G401 (cell line): ENCODE results near the gene HYCC2. TPM values are rescaled to one million over a fixed set of nuclear protein-coding genes. Genes with fewer than 3 reads are reported as not detected.
"Not testable (repeated sequence)": the region's sequence is repeated elsewhere in the genome, so short reads cannot be mapped to it uniquely, and the experiment has no call there.

Source experiments
- DNase-seq: peaks from one replicate; pipeline ENCODE4 v3.0.0-alpha.2; 2015; ENCODE audit warnings: low spot score
- in situ Hi-C: cut with HindIII; loops from 2 replicates; pipeline ENCODE4 v1.10.0; 2016; ENCODE audit warnings: low sequenced_read_pairs, mixed read lengths
- total RNA-seq: library from RNA; depleted of rRNA; stranded (reverse); fragments of >200 nt; shearing (Covaris generic); gene quantifications from 2 replicates; pipeline ENCODE4 v1.2.3, GENCODE V29; 2014

HYCC2 gene
- total RNA-seq, 1 experiment from 2014 or later = 3.2 TPM

DNA sequence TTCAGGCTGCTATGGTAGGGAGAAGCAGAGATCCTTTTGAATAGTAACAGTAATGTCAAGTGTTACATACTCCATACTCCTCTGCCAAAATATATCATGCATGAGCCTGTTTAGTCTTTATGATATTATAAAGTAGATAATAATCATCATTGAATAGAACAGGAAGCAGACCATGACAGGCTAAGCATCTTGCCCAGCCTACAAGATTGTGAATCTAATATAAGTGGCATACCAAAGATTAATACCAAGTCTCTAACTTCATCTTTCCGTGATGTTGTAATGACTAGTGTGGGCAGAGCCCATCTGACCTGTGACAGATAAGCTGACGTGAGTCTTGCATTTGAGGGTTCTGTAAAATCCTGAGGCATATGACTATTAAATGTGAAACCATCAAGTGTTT, 13.4 kb upstream of the HYCC2 start:
- no peak for DNase-seq
- in situ Hi-C loops = no loop called here

DNA sequence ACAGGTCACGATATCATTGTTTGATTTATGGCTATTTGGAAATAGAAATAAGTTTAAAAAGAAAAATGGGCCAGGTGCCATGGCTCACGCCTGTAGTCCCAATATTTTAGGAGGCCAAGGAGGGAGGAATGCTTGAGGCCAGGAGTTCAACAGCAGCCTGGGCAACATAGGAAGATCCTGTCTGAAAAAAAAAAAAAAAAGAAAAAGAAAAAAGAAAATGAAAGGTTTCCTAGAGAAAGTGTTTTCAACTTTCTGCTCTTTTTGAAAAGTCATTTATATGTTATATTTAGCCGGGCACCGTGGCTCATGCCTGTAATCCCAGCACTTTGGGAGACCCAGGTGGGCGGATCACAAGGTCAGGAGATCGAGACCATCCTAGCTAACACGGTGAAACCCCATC, 3.5 kb upstream of the HYCC2 start:
- in situ Hi-C loops = no loop called here
- DNase-seq = no peak

DNA sequence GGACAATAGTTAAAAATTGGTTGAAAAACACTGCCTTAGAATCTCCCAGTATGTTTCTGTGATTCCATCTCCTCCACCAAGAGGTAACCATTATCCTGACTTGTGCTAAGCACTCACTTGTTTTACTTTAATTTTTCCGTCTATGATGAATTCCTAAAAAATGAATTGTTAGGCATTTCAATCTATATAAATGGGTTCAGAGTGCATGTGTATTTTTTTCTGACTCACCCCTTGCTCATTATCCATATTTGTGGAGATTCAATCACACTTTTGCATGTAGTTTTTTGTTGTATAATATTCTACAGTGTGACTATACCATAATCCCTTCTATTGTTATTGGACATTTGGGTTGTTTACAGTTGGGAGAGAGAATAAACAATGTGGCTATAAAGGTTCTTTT, 1.6 kb upstream of the HYCC2 start:
- DNase-seq = no peak
- in situ Hi-C loops = no loop called here

DNA sequence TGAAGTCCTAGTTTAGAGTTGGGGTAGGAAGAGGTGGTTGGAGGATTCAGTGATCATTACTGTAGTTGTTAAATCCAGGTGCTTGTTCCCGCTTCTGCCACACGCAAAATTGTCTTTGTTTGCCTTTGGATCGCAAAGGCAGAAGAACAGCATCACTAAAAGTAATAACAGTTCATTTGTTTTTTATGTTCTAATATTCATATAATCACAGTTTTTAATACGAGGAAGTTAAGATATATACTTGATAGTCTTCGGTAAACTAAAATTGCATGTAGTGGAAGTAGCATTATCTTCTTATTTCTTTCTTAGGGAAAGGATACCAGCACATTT, 695 bp upstream of the HYCC2 start:
- no peak for DNase-seq
- in situ Hi-C loops = no loop called here

DNA sequence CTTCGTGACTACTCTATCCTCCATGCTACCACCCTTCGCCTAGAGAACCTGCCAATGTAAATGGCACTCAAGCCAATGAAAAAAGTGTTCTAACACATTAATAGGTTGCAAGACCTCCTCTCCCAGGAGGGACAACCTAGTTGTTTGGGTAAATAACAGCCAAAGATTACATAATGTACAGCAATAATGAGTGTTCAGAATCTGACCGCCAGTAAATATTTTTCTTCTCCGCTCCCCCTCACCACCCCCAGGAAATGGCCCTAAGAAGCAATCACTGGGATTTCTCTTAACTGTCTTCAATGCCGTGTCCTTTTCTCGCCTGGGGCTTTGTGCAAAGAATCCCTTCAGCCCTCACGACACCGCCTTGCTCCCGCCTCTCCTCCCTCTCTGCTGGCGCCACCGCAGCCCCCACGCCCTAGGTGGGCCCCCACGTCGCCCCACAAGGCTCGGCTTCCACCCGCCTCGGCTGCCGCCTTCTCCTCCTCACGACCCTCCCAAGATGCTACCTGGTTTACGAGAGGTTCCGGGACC, 458 bp downstream of the HYCC2 start:
- in situ Hi-C loops = no loop called here
- DNase-seq = peak; percentile 58

DNA sequence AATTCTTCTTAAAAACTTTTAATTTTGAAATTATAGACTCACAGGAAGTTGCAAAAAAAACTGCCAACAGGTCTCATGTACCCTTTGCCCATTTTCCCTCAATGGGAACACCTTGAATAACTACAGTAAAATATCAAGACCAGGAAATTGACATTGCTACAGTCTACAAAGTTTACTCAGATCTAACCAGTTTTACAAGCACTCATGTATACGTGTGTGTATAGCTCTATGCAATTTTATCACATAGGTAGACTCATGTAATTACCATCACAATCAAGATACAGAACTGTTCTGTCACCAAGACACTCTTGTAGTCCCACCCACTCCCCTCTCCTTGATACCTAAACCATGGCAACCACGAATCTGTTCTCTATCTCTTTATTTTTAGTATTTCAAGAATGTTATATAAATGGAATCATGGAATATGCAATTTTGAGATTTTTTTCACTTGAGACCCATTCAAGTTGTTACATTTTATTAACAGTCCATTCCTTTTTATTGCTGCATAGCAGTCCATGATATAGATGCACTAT, 6.6 kb downstream of the HYCC2 start:
- in situ Hi-C loops = no loop called here

DNA sequence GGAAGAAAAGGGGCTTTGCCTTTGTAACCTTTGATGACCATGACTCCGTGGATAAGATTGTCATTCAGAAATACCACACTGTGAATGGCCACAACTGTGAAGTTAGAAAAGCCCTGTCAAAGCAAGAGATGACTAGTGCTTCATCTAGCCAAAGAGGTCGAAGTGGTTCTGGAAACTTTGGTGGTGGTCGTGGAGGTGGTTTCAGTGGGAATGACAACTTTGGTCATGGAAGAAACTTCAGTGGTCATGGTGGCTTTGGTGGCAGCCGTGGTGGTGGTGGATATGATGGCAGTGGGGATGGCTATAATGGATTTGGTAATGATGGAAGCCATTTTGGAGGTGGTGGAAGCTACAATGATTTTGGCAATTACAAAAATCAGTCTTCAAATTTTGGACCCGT, 8.0 kb downstream of the HYCC2 start:
- DNase-seq, in situ Hi-C loops: not testable (repeated sequence)

More for the DNA sequence above, 6.6 kb downstream of the HYCC2 start:
- no peak for DNase-seq

DNA sequence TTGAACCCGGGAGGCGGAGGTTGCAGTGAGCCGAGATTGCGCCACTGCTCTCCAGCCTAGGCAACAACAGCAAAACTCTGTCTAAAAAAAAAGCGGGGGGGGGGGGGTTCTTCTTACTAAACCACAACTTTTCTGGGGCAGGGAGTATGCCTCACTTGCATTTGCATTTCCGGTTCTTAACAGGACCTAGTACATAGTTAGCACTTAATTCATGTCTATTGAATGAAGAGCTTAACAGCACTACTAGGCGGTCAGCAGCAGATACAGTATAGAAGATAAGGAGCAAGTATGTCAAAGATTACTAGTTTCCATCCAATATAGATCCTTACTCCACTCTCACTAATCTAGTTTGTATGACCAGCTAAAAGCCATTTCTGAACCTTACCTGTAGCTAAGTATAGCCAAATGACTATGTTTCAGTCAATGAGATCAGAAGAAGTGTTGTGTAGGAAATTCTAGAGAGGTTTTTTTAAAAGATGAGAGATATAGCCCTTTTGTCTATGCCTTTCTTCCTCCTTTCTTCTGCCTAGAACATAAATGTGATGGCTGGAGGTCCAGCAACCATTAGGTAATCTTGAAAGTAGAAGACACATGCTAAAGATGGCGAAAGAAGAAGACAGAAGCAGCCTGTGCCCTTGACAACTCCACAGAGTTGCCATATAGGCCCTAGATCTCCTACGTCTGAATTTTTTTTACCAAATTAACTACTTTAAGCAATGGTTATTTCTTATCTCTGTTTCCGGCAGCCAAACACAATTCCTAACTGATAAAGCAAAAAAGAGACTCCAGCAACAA, 11.3 kb downstream of the HYCC2 start:
- DNase-seq = no peak

DNA sequence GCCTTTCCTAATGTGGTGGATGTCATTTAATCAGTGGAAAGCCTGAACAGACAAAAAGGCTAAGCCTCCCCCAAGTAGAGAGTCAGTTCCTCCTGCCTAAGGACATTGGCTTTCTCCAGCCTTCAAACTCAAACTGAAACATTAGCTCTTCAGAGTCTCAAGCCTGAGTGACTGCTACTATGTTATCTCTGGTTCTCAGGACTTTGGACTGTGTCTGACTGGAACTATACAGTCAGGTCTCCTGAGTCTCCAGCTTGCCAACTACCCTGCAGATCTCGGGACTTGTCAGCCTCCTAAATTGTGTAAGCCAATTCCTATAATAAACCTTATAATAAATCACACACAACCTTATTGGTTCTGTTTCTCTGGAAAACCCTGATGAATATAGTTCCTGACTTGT, 12.6 kb downstream of the HYCC2 start:
- in situ Hi-C loops = no loop called here

More for the DNA sequence above, 11.3 kb downstream of the HYCC2 start:
- in situ Hi-C loops = no loop called here

DNA sequence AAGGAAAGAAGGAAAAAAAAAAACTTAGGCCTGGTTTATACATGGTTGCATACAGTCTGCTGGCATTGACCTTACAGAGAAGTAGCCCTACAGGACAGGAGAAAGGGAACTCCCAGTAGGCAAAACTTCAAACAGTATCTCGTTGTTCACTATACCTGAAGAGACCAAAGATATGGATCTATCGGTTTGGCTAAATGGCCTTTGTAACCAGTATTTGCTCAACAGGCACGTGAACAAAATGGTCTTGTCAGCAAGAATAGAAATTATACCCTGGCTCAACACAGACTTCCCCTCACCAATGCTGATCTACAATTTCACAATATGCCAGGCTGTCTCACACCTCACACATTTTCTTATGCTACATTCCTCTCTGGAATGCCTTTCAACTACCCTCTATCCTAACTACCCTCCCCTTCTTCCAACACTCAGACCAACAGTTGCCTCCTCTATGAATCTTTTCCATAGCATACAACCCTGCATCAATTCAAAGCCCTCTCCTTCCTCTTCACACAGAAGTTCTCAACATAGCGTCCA, 13.7 kb downstream of the HYCC2 start:
- in situ Hi-C loops = no loop called here
- DNase-seq = no peak

More for the DNA sequence above, 12.6 kb downstream of the HYCC2 start:
- no peak for DNase-seq

DNA sequence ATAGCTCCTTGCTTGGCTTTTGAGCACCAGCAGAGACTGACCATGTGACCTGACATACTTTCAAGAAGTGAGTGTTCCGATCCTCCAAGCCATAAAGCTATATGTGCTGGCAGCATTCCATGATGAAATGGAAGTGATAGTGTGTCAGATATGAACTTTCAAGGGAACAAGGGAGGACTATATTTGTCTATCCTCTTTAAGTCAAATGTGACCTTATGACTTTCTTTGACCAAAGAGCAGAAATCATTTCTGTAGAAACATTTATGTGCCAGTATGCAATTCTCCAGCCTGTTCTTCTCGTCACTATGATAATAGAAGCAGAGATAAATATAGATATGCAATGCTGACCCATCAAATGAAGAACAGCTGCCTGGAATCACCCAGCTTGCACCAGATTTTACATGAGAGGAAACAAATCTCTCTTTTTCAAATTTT, 14.4 kb downstream of the HYCC2 start:
- DNase-seq = no peak
- in situ Hi-C loops = no loop called here

DNA sequence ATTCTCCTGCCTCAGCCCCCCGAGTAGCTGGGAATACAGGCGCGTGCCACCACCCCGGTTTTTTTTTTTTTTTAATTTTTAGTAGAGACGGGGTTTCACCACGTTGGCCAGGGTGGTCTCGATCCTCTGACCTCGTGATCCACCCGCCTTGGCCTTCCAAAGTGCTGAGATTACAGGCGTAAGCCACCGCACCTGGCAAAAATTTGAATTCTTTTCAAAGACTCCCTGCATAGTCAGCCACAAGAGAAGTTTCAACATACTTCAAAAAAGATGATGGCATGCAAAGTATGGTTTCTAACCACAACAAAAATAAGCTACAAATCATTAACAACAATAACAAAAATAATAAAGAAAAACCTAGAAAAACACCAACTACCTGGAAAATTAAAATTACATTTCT, 22.0 kb downstream of the HYCC2 start:
- in situ Hi-C loops = no loop called here
- no peak for DNase-seq

DNA sequence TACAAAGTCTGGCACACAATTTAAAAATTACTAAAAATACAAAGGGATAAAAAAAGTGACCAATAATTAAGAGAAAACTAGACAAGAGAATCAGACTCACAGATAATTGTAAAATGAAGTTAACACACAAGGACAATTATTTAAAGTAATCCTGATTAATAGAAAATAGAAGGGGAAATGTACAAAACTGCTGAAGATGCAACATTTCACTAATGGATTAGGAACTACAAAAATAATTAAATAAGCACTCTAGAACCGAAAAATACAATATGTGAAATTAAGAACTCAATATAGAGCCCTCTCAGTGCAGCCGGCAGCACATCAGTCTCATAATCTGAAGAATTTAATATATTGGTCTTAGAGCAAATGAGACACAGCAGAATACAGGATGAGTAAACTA, 24.6 kb downstream of the HYCC2 start:
- no peak for DNase-seq

DNA sequence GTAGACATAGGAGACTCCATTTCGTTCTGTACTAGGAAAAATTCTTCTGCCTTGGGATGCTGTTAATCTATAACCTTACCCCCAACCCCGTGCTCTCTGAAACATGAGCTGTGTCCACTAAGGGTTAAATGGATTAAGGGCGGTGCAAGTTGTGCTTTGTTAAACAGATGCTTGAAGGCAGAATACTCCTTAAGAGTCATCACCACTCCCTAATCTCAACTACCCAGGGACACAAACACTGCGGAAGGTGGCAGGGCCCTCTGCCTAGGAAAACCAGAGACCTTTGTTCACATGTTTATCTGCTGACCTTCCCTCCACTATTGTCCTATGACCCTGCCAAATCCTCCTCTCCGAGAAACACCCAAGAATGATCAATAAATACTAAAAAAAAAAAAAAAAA, 28.4 kb downstream of the HYCC2 start:
- in situ Hi-C loops, DNase-seq: not testable (repeated sequence)

More for the DNA sequence above, 24.6 kb downstream of the HYCC2 start:
- in situ Hi-C loops = no loop called here

DNA sequence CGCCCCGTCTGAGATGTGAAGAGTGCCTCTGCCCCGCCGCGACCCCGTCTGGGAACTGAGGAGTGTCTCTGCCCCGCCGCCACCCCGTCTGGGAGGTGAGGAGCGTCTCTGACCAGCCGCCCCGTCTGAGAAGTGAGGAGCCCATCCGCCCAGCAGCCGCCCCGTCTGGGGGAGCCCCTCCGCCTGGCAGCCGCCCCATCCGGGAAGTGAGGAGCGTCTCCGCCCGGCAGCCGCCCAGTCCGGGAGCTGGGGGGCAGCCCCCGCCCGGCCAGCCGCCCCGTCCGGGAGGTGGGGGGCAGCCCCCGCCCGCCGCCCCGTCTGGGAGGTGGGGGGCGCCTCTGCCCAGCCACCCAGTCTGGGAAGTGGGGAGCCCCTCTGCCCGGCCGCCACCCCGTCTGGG, 29.0 kb downstream of the HYCC2 start:
- in situ Hi-C loops, DNase-seq: not testable (repeated sequence)

DNA sequence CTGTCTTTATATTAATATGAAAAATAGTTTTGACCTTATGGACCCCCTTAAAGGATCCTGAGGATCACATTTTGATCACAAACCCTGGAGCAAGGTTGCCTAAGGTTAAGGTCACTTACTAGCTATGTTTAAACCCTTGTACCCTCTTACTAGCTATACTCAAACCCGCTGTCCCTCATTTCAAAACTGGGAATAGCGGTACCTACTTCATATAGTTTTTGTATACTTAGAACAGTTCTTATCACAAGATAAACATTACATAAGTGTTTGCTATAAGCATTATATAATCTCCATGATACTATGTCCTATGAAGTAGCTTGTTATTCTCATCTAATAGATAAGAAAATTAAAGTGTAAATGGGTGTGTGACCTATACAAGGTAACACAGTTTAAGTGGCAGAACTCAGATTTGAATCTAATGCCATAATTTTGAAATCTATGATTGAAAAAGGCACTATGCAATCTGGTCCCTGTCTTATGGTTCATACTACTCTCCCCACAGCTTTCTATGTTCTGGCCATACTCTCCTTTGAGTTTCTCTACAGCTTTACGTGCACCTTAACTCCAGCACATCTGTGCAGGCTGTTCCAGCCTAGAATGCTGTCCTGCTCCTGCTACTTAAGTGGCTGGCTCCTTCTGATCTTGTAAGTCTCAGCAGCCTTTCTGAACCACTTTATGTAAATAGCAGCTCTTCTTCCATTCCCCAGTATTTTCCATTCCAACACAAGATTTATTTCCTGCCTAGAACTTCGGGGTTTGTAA, 30.4 kb downstream of the HYCC2 start:
- DNase-seq = no peak
- in situ Hi-C loops = no loop called here

DNA sequence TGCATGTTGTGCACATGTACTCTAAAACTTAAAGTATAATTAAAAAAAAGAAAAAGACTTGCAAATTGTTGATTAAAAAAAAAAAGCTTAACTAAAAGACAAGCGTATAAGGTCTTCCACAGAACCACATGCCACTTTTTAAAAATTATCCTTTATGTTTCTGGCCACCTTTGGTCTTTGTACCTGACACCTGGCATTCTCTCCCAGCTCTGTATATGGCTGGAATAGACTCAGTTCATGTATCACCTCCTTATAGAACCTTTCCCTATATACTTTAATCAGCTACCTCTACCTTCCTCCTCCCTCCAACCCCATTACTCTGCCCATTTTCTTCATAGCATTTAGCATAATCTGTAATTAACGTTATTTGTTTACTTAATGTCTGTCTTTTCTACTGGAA, 32.6 kb downstream of the HYCC2 start:
- DNase-seq = no peak
- in situ Hi-C loops = no loop called here

DNA sequence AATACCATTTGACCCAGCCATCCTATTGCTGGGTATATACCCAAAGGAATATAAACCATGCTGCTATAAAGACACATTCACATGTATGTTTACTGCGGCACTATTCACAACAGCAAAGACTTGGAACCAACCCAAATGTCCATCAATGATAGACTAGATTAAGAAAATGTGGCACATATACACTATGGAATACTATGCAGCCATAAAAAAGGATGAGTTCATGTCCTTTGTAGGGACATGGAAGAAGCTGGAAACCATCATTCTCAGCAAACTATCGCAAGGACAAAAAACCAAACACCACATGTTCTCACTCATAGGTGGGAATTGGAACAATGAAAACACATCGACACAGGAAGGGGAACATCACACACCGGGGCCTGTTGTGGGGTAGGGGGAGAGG, 33.1 kb downstream of the HYCC2 start:
- in situ Hi-C loops = not testable (repeated sequence)

DNA sequence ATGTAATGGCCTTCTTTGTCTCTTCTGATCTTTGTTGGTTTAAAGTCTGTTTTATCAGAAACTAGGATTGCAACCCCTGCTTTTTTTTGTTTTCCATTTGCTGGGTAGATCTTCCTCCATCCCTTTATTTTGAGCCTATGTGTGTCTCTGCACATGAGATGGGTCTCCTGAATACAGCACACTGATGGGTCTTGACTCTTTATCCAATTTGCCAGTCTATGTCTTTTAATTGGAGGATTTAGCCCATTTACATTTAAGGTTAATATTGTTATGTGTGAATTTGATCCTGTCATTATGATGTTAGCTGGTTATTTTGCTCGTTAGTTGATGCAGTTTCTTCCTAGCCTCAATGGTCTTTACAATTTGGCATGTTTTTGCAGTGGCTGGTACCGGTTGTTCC, 37.1 kb downstream of the HYCC2 start:
- DNase-seq, in situ Hi-C loops: not testable (repeated sequence)

More for the DNA sequence above, 33.1 kb downstream of the HYCC2 start:
- DNase-seq = not testable (repeated sequence)

DNA sequence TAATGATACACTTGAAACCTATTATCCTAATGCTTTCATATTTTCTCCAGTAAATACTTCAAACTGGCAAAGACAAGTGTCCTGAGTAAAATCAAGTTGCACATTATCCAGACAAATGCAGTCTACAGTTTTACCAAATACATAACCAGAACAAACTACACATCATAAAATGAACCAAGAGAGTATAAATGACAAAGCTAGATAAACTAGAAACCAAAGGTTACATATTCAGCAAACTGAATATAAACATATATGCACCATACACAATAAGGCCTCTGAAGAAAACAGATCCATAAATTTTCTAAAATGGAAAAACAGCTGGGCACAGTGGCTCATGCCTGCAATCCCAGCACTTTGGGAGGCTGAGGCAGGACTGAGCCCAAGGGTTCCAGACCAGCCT, 47.0 kb downstream of the HYCC2 start:
- in situ Hi-C loops = no loop called here

More for the DNA sequence above, 47.0 kb downstream of the HYCC2 start:
- no peak for DNase-seq
